Measurements from ENCODE around the gene PTPRH. TPM values are rescaled to one million over a fixed set of nuclear protein-coding genes. Genes with fewer than 3 reads are reported as not detected.

PTPRH gene
- total RNA-seq, 1 experiment from 2014 or later = 15.9 TPM

- DNase-seq (ENCODE audit: low read depth, low spot score) (no peak), ATAC-seq (no peak)
- no peak overlapping the region for H2AFZ ChIP-seq (ENCODE audit: low read depth, low read length, poor library complexity, severe bottlenecking)
- no peaks in the 10 kb centered on the region for H3K27me3 ChIP-seq (ENCODE audit: insufficient read depth, low read length)
- no TSS peak for BruUV-seq (replicated peaks)
- no peaks in the 10 kb centered on the region for H3K4me1 ChIP-seq (ENCODE audit: control insufficient read depth in 1 of 2, insufficient read depth in 2 of 2, low read length in 2 of 2)
- no peak overlapping the region for H3K27ac ChIP-seq (ENCODE audit: low read depth, low read length)
- H3K4me3 ChIP-seq (replicated peaks in 1 of 2; ENCODE audit: low read depth in 1 of 2, low read length in 2 of 2) = no peak overlapping the region
- peaks cover 8% of the 10 kb centered on the region; the same call in 1 of the 2 replicates for H3K79me2 ChIP-seq (ENCODE audit: insufficient read depth, low read length)
- intact Hi-C loops (cut with micrococcal nuclease) = no loop called here
- POLR2A ChIA-PET = no interaction called here
- no peaks in the 10 kb centered on the region for H4K20me1 ChIP-seq (ENCODE audit: insufficient read depth)
- CTCF ChIA-PET = no interaction called here
- H3K9me3 ChIP-seq (ENCODE audit: control insufficient read depth in 1 of 2, insufficient read depth in 1 of 2, low read depth in 1 of 2, low read length in 2 of 2) = no peaks in the 10 kb centered on the region
- H3K4me2 ChIP-seq (ENCODE audit: low read length) = no peak overlapping the region
- no peaks in the 10 kb centered on the region for H3K9me2 ChIP-seq (ENCODE audit: insufficient read depth)
- peaks cover 43 to 50% of the 10 kb centered on the region in 2 experiments for H3K36me3 ChIP-seq (ENCODE audit: control insufficient read depth in 1 of 2, insufficient read depth in 2 of 2, low read length in 2 of 2)
- no peak for TF ChIP-seq ATF3 (IDR thresholded peaks at IDR 0.05)
- no peak for TF ChIP-seq ELF1 (IDR thresholded peaks at IDR 0.05; ENCODE audit: borderline replicate concordance, low read depth)
- TF ChIP-seq SRF (IDR thresholded peaks at IDR 0.05; ENCODE audit: low read depth) = no peak
- TF ChIP-seq POLR2A (IDR thresholded peaks at IDR 0.05; ENCODE audit: borderline replicate concordance, extremely low read depth, insufficient read depth, insufficient read length) = no peak
- TF ChIP-seq YY1 (IDR thresholded peaks at IDR 0.05; ENCODE audit: extremely low read depth, insufficient replicate concordance, low read depth, low read length) = no peak
- no peak overlapping the region for H3K9ac ChIP-seq (ENCODE audit: low read length)
- RAD21 ChIA-PET (ENCODE audit: low non-redundant PET in 1 of 2, low total read pairs in 2 of 2, uncharacterized antibody in 2 of 2, unreplicated experiment in 2 of 2) = no interaction called here
These were observed 28.7 kb upstream of the PTPRH start for GRCh38 chr19:55238030-55238429.

DNA sequence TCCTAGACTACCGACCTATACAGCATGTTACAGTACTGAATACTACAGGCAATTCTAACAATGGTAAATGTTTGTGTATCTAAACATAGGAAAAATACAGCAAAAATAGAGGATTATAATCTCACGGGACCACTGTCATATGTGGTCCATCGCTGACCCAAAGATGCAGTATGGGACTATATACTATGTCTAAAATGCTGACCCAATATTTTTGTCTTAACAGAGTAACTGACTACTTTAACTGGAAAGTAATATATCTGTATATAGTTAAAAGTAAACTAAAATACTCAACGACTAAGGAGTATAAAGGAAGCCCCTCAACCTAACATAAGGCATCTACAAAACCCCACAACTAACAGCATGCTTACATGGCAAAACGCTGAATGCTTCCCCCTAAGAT, 23.7 kb upstream of the PTPRH start:
- intact Hi-C loops (cut with micrococcal nuclease) = no loop called here
- ChIA-PET POLR2A (no interaction called here), CTCF (no interaction called here), RAD21 (ENCODE audit: low non-redundant PET in 1 of 2, low total read pairs in 2 of 2, uncharacterized antibody in 2 of 2, unreplicated experiment in 2 of 2) (no interaction called here)
- H3K27me3 ChIP-seq (ENCODE audit: insufficient read depth, low read length) = no peaks in the 10 kb centered on the region
- BruUV-seq (replicated peaks) = no TSS peak
- ATAC-seq (no peak), DNase-seq (ENCODE audit: low read depth, low spot score) (no peak)
- no peak overlapping the region for H3K9ac ChIP-seq (ENCODE audit: low read length)
- H3K4me3 ChIP-seq (replicated peaks in 1 of 2; ENCODE audit: low read depth in 1 of 2, low read length in 2 of 2) = no peak overlapping the region
- peaks cover 4% of the 10 kb centered on the region; the same call in 1 of the 2 replicates for H3K79me2 ChIP-seq (ENCODE audit: insufficient read depth, low read length)
- no peak for TF ChIP-seq POLR2A (IDR thresholded peaks at IDR 0.05; ENCODE audit: borderline replicate concordance, extremely low read depth, insufficient read depth, insufficient read length)
- no peak for TF ChIP-seq MAX (IDR thresholded peaks at IDR 0.05)
- no peak overlapping the region for H2AFZ ChIP-seq (ENCODE audit: low read depth, low read length, poor library complexity, severe bottlenecking)
- no peaks in the 10 kb centered on the region for H4K20me1 ChIP-seq (ENCODE audit: insufficient read depth)
- H3K4me2 ChIP-seq (ENCODE audit: low read length) = no peak overlapping the region
- peaks cover 22 to 41% of the 10 kb centered on the region in 2 experiments for H3K36me3 ChIP-seq (ENCODE audit: control insufficient read depth in 1 of 2, insufficient read depth in 2 of 2, low read length in 2 of 2)
- no peak overlapping the region for H3K27ac ChIP-seq (ENCODE audit: low read depth, low read length)
- no peaks in the 10 kb centered on the region for H3K9me2 ChIP-seq (ENCODE audit: insufficient read depth)
- H3K4me1 ChIP-seq (ENCODE audit: control insufficient read depth in 1 of 2, insufficient read depth in 2 of 2, low read length in 2 of 2) = no peaks in the 10 kb centered on the region
- H3K9me3 ChIP-seq (ENCODE audit: control insufficient read depth in 1 of 2, insufficient read depth in 1 of 2, low read depth in 1 of 2, low read length in 2 of 2) = no peaks in the 10 kb centered on the region
